NCI-H1105 (cell line): ENCODE measurements around the gene MEPCE.
"Not testable (repeated sequence)": the region's sequence is repeated elsewhere in the genome, so short reads cannot be mapped to it uniquely, and the experiment has no call there.

ENCODE experiments used
- DNase-seq: peaks from one replicate; lab custom pipeline; 2025; lab: John Stamatoyannopoulos, UW

The MEPCE gene

GRCh38 chr7:100434297-100435144, 4.9 kb downstream of the MEPCE start:
- no peak for DNase-seq

DNA sequence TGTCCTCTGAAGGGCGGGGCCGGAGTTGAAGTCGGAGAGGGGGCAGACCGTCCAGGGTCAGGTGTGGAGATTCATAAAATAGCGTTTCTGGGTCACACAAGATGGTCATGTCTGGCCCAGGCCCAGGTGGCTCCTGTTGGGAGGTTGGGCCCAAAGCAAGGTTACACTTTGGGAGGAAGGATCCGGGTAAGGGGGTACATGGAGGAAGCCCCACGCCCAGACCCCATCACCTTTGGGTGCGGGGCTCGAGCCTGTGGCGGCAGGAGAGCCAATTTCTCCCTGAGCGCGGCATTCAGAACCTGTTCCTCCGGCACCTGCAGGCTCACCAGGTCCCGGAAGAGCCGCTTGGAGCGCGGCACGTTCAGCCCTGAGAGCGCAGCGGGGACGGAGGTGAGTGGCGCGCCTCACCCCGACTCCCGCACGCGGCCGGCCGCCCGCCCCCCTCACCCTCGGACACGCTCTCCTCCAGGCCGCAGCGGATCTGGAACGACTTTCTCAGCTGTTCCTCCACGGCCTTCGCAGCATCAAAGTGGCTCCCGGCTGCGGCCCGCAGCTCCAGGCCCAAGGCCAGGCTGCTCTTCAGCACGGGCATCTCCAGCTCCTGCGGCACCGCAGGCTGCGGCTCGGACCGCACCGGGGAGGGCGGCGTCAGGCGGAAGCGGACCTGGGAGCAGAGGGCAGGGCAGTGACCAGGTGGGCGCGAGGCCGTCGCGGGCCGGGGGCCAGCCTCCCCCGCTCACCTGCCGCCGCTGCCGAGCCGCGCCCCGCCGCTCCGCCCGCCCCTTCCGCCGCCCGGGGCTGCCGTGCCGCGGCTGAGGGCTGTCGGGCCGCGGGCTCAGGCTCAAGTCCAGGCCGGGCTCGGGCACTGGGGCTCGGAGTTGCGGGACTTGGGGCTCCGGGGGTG, 6.0 kb downstream of the MEPCE start:
- no peak for DNase-seq

DNA sequence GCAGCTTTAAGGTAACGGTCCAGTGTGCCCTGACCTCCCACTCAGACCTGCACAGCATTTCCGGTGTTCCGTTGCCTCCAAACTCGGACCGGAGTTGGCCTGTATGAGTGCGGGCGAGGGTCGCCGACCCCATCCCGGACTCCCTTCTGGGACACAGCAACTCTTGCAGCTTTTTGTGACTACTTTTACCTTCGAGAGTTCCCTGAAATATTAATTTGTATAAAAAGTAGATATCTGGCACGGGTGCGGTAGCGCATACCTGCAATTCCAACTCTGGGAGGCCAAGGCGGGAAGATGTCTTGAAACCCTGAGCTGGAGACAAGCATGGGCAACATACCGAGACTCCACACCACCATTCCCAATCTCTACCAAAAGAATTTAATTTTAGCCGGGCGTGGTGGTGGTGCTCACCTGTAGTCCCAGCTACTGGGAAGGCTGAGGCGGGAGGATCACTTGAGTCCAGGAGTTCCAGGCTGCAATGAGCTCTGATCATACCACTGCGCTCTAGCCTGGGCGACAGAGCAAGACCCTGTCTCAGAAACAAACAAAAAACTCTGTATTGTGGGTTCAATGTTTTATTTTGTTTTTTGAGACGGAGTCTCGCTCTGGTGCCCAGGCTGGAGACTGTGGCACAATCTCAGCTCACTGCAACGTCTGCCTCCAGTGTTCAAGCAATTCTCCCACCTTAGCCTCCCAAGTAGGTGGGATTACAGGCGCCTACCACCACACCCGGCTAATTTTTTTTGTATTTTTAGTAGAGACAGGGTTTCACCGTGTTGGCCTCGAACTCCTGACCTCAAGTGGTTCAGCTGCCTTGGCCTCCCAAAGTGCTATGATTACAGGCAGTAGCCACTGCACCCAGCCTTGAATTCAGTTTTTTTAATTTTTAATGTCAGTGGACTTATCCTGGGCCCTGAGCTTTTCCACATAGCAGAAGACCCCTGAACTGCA, 7.8 kb downstream of the MEPCE start:
- no peak for DNase-seq

- no peak for DNase-seq
Measured at GRCh38 chr7:100438172-100438571, 8.5 kb downstream of the MEPCE start.

- DNase-seq, result not testable (repeated sequence)
Measured at GRCh38 chr7:100438731-100439130, 9.1 kb downstream of the MEPCE start.

DNA sequence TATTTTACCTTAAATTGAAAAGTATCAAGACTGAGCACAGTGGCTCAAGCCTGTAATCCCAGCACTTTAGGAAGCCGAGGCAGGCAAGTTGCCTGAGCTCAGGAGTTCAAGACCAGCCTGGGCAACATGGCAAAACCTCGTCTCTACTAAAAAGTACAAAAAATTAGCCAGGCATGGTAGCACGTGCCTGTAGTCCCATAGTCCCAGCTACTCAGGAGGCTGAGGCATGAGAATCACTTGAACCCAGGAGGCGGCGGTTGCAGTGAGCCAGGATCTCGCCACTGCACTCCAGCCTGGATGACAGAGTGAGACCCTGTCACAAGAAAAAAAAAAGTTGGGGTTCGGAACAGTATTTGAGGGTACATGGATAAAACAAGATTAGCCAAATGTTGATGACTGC, 9.6 kb downstream of the MEPCE start:
- DNase-seq, result not testable (repeated sequence)

GRCh38 chr7:100441641-100442535, 12.3 kb downstream of the MEPCE start:
- DNase-seq, result no peak

DNA sequence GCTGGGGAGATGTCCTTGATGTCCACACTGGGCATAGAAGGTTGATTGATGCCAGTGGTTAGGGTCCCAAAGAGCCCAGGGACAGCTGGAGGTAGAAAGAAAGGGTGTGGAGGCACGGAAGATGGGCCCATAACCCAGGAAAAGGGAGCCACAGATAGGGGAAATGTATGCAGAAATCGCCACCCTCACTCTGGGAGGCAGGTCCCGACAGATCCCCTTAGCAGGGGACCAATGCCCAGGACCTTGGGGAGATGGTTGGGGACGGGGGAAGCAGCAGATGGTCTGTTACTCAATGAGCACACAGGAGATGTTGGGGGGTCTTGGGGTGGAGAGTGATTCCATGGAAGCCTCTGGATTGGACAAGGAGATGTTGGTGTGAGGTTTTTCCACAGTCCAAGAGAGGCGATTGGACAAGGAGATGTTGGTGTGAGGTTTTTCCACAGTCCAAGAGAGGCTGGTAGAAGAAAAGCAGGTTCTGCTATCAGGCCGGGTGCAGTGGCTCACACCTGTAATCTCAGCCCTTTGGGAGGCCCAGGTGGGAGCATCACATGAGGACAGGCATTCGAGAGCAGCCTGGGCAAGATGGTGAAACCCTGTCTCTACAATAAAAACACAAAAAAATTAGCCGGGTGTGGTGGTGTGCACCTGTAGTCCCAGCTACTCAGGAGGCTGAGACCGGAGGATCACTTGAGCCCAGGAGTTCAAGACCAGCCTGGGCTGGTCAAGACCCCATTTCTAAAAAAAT, 13.6 kb downstream of the MEPCE start:
- no peak for DNase-seq

GRCh38 chr7:100444311-100445278, 15.0 kb downstream of the MEPCE start:
- DNase-seq, result no peak

- no peak for DNase-seq
Measured at GRCh38 chr7:100446040-100446439, 16.4 kb downstream of the MEPCE start.

- DNase-seq, result not testable (repeated sequence)
Measured at GRCh38 chr7:100447363-100447762, 17.7 kb downstream of the MEPCE start.

DNA sequence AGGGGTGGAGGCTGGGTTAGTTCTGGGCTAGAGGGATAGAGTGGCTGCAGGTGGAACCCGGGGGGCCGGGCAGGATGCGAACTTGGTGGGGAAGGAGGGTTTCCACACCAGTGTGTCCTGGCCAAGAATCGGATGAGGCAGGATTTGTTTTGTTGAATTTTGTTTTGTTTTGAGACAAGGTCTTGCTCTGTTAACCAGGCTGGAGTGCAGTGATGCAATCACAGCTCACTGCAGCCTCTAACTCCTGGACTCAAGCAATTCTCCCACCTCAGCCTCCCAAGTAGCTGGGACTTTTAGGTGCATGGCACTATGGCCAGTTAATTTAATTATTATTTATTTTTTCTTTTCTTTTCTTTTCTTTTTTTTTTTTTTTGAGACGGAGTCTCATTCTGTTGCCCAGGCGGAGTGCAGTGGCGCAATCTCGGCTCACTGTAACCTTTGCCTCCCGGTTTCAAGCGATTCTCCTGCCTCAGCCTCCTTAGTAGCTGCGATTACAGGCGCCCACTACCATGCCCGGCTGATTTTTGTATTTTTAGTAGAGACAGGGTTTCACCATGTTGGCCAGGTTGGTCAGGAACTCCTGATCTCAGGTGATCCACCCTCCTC, 19.7 kb downstream of the MEPCE start:
- no peak for DNase-seq

GRCh38 chr7:100452513-100452912, 22.9 kb downstream of the MEPCE start:
- no peak for DNase-seq

GRCh38 chr7:100453854-100454253, 24.2 kb downstream of the MEPCE start:
- DNase-seq, result not testable (repeated sequence)

DNA sequence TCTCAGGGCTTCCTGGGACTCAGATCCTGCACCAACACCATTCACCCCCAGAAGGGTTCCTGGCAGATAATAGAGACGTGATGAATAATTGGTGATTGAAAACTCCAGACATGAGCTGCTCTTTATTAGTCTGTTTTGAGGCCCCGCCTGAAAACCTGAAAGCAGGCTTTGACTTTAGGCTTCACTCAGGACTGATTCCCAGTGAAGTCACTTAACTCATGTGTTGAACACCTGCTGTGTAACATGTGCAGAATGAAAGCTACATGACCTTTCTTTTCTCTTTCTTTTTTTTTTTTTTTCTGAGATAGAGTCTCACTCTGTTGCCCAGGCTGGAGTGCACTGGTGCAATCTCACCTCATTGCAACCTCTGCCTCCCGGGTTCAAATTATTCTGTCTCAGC, 25.6 kb downstream of the MEPCE start:
- DNase-seq, result no peak

DNA sequence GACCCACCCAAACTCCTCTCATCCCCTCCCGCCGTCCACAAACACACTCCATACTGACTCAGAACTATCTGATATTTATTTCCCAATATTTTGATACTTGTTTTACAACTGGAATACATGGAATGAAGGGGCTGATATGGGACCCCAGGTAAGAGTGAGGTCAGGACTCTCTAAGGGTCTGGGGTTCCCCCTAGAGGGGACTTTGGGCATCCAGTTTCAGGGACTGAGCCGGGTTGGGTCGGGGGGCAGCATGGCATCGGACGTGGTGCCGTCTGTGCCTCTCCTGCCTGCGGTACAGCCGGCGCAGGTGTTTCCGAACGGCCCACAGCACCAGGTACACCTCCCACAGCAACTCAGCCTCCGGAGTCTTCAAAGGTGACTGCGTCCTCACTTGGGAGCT, 26.9 kb downstream of the MEPCE start:
- DNase-seq, result no peak

- no peak for DNase-seq
Measured at GRCh38 chr7:100457033-100457432, 27.4 kb downstream of the MEPCE start.

- no peak for DNase-seq
Measured at GRCh38 chr7:100464210-100464660, 34.6 kb downstream of the MEPCE start, which contains the start of gene SPACDR. TSS of gene SPACDR (minus strand) at chr7:100464260. CDS start at chr7:100464025, 235 bp downstream.
